ENCODE data around the gene NDUFA13. TPM values are rescaled to one million over a fixed set of nuclear protein-coding genes. Genes with fewer than 3 reads are reported as not detected.

Gene NDUFA13
- total RNA-seq, 1 experiment from 2014 or later, result 489 TPM

GRCh38 chr19:19488875-19489690 lies 26.9 kb upstream of the NDUFA13 start:
- H3K4me1 ChIP-seq (ENCODE audit: insufficient read depth, low read length), result peaks cover 9% of the 10 kb centered on the region; the same call in 1 of the 2 replicates
- H2BK5ac ChIP-seq (ENCODE audit: insufficient read length, low read length), result no peak overlapping the region
- Mint-ChIP-seq H3K27me3 (ENCODE audit: low read depth) (no peaks in the 10 kb centered on the region), H3K27ac (peak overlapping the region; percentile 96 to 99 (median 98)), H3K4me3 (peak overlapping the region; percentile 29 to 51), H3K4me1 (peaks cover 49 to 54% of the 10 kb centered on the region in 2 experiments), H3K9me3 (no peaks in the 10 kb centered on the region), H3K36me3 (ENCODE audit: insufficient read depth in 1 of 3, low read depth in 3 of 3) (peaks cover 12 to 37% (median 30%) of the 10 kb centered on the region in 3 experiments; a peak in 6 of 7 replicates)
- H3K27ac ChIP-seq (ENCODE audit: insufficient read length, low read depth, low read length), result peak overlapping the region; percentile 21
- H2AK5ac ChIP-seq (ENCODE audit: insufficient read length, low read length), result no peak overlapping the region
- H3K23ac ChIP-seq (ENCODE audit: insufficient read length, low read depth, low read length), result no peak overlapping the region
- H3K4me2 ChIP-seq (ENCODE audit: insufficient read depth, insufficient read length, low read length), result no peak overlapping the region
- no peak overlapping the region for H4K5ac ChIP-seq (ENCODE audit: insufficient read length, low read depth, low read length)
- H3K4ac ChIP-seq (ENCODE audit: low read depth, low read length), result no peak overlapping the region
- no peak overlapping the region for H2BK12ac ChIP-seq (ENCODE audit: insufficient read length, low read depth, low read length)
- H3K14ac ChIP-seq (ENCODE audit: insufficient read depth, low read length), result peak overlapping the region; percentile 11; the same call in 1 of the 2 replicates
- H2BK120ac ChIP-seq (ENCODE audit: low read depth, low read length, poor library complexity, severe bottlenecking), result peak overlapping the region; percentile 29
- no peak overlapping the region for H4K91ac ChIP-seq (ENCODE audit: insufficient read length, low read depth, low read length)
- no CpG with 5 or more reads among the region's 14 CpGs for WGBS (ENCODE audit: extremely low coverage, insufficient read length, low lambda C conversion rate)
- H4K20me1 ChIP-seq (ENCODE audit: control insufficient read depth, insufficient read depth, insufficient read length), result no peaks in the 10 kb centered on the region
- no peaks in the 10 kb centered on the region for H3K79me1 ChIP-seq (ENCODE audit: insufficient read depth, low read depth, low read length, poor library complexity, severe bottlenecking)
- no peaks in the 10 kb centered on the region for H3K27me3 ChIP-seq (ENCODE audit: insufficient read depth, low read length)
- peak overlapping the region; percentile 75 for H3K18ac ChIP-seq (ENCODE audit: insufficient read length, low read depth, low read length)
- no peak overlapping the region for H2AFZ ChIP-seq (ENCODE audit: low read length)
- H2BK20ac ChIP-seq (ENCODE audit: low read depth, low read length, poor library complexity, severe bottlenecking), result no peak overlapping the region
- no peaks in the 10 kb centered on the region for H3K23me2 ChIP-seq (ENCODE audit: insufficient read length, low read depth, low read length, poor library complexity, severe bottlenecking)
- no peak overlapping the region for H4K8ac ChIP-seq (replicated peaks; ENCODE audit: insufficient read length, low read depth, low read length)
- no peak overlapping the region for H2BK15ac ChIP-seq (ENCODE audit: low read depth, low read length)
- no peak overlapping the region for H3K56ac ChIP-seq (ENCODE audit: insufficient read length, low read depth, low read length)
- TF ChIP-seq, protein P1, sequence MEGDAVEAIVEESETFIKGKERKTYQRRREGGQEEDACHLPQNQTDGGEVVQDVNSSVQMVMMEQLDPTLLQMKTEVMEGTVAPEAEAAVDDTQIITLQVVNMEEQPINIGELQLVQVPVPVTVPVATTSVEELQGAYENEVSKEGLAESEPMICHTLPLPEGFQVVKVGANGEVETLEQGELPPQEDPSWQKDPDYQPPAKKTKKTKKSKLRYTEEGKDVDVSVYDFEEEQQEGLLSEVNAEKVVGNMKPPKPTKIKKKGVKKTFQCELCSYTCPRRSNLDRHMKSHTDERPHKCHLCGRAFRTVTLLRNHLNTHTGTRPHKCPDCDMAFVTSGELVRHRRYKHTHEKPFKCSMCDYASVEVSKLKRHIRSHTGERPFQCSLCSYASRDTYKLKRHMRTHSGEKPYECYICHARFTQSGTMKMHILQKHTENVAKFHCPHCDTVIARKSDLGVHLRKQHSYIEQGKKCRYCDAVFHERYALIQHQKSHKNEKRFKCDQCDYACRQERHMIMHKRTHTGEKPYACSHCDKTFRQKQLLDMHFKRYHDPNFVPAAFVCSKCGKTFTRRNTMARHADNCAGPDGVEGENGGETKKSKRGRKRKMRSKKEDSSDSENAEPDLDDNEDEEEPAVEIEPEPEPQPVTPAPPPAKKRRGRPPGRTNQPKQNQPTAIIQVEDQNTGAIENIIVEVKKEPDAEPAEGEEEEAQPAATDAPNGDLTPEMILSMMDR (conservative IDR thresholded peaks at IDR 0.05), result no peak
- H3T11ph ChIP-seq (ENCODE audit: low read length), result no peak overlapping the region
- H3K9me3 ChIP-seq (ENCODE audit: control insufficient read depth, low read depth, low read length), result no peaks in the 10 kb centered on the region
- peak; percentile 91 for DNase-seq
- H3K9ac ChIP-seq (ENCODE audit: extremely low read depth, insufficient read length, low read length), result no peak overlapping the region
- H3K79me2 ChIP-seq (ENCODE audit: insufficient read depth, low read length), result peaks cover 4% of the 10 kb centered on the region; the same call in 1 of the 2 replicates

Data from H9 (cell line).